Activated CD4-positive, alpha-beta memory T cell treated with anti-CD3 and anti-CD28 coated beads, Interleukin-2, amount 10 ng/mL, durations not matched to agents 7 days and 5 days (primary cell): Measurements from ENCODE around the gene GRSF1. TPM values are rescaled to one million over a fixed set of nuclear protein-coding genes. Genes with fewer than 3 reads are reported as not detected.

ENCODE experiments used
- CTCF ChIA-PET: fragments of 350-600 bp; sonication (Branson Sonifier 250); formaldehyde crosslinking; loops from one replicate; lab custom pipeline; 2021; ENCODE audit warnings: antibody characterized with exemption, inconsistent platforms; lab: Charles Lee
- POLR2A ChIA-PET: fragments of 350-600 bp; sonication (Branson Sonifier 250); formaldehyde crosslinking; loops from one replicate; lab custom pipeline; 2021; ENCODE audit warnings: antibody characterized with exemption; lab: Charles Lee
- DNase-seq: peaks from one replicate; pipeline ENCODE4 v3.0.0-alpha.2; 2020
- H3K27ac Mint-ChIP-seq: one replicate; pipeline ENCODE4 v1.8.0; 2021; ENCODE audit warnings: mild to moderate bottlenecking, mixed read lengths
- H3K27me3 Mint-ChIP-seq: one replicate; pipeline ENCODE4 v1.8.0; 2021; ENCODE audit warnings: mixed read lengths
- H3K36me3 Mint-ChIP-seq: one replicate; pipeline ENCODE4 v1.8.0; 2021; ENCODE audit warnings: low read depth, mixed read lengths
- H3K4me1 Mint-ChIP-seq: one replicate; pipeline ENCODE4 v1.8.0; 2021; ENCODE audit warnings: mixed read lengths
- H3K4me3 Mint-ChIP-seq: one replicate; pipeline ENCODE4 v1.8.0; 2021; ENCODE audit warnings: mild to moderate bottlenecking, mixed read lengths
- H3K9me3 Mint-ChIP-seq: one replicate; pipeline ENCODE4 v1.8.0; 2021; ENCODE audit warnings: mixed read lengths
- total RNA-seq, 2 experiments: library from RNA; stranded (reverse); gene quantifications; one replicate each; pipeline ENCODE4 v1.2.3, GENCODE V29; 2021

Gene GRSF1
- total RNA-seq: 10 to 100 TPM; 63.5 to 63.8 TPM

GRCh38 chr4:70839589-70840093, at the start of gene GRSF1:
GRSF1 (minus strand) TSS chr4:70839890; CDS start chr4:70839827, 63 bp downstream.
- no peaks in the 10 kb centered on the region for H3K9me3 Mint-ChIP-seq
- H3K27ac Mint-ChIP-seq: peak within 1 kb of the TSS; percentile 90
- no peaks in the 10 kb centered on the region for H3K27me3 Mint-ChIP-seq
- ChIA-PET CTCF (interaction anchor here (0.6 to 2.4 kb wide), 6 partner anchors 17 to 170 kb away, joined by 3 to 15 read pairs (median 8); partner anchors contain the start of genes MOB1B and UTP3), POLR2A (interaction anchor here (0.6 to 3.9 kb wide), 10 partner anchors 11 to 220 kb away, joined by 3 to 40 read pairs (median 19); partner anchors contain the start of genes DCK, MOB1B and UTP3)
- H3K36me3 Mint-ChIP-seq: peaks cover 17% of the 10 kb centered on the region
- peak within 1 kb of the TSS; percentile 85 for H3K4me3 Mint-ChIP-seq
- peak; percentile 95 for DNase-seq
- peaks cover 29% of the 10 kb centered on the region for H3K4me1 Mint-ChIP-seq

- no peak for DNase-seq
- ChIA-PET POLR2A (interaction anchor here (1.2 kb wide), 1 partner anchor 17 kb away, joined by 3 read pairs; the partner anchor contains the start of gene MOB1B), CTCF (no interaction called here)
- no peaks in the 10 kb centered on the region for H3K36me3 Mint-ChIP-seq
- no peaks in the 10 kb centered on the region for H3K9me3 Mint-ChIP-seq
- no peaks in the 10 kb centered on the region for H3K4me1 Mint-ChIP-seq
- peaks cover 1% of the 10 kb centered on the region for H3K27me3 Mint-ChIP-seq
- H3K27ac Mint-ChIP-seq: no peak overlapping the region
- no peak overlapping the region for H3K4me3 Mint-ChIP-seq
Observed at GRCh38 chr4:70885174-70885573, 45.5 kb upstream of the GRSF1 start.

- CTCF ChIA-PET: no interaction called here
- Mint-ChIP-seq H3K4me1 (no peaks in the 10 kb centered on the region), H3K9me3 (no peaks in the 10 kb centered on the region), H3K27ac (no peak overlapping the region), H3K27me3 (peaks cover 1% of the 10 kb centered on the region), H3K36me3 (no peaks in the 10 kb centered on the region), H3K4me3 (no peak overlapping the region)
- DNase-seq: no peak
- POLR2A ChIA-PET: no interaction called here
Observed at GRCh38 chr4:70880739-70881138, 41.0 kb upstream of the GRSF1 start.

DNA sequence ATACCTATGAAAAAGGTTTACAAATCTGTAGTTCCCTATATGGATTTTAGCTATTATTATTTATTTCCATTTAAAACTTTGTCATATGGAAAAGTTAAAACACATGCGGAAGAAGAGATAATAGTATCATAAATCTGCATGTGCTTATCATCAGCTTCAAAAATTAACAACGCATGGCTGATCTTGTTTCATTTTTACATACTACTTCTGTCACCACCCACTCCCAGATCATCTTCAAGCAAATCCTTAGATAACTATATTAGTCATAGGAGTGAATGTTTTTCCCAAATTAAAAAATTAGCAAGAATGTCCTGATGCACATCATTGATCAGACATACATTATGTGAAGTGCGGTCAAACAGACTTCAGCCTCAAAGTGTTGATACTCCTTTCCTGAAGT, 37.9 kb upstream of the GRSF1 start:
- H3K27me3 Mint-ChIP-seq: peaks cover 1% of the 10 kb centered on the region
- H3K9me3 Mint-ChIP-seq: no peaks in the 10 kb centered on the region
- no peaks in the 10 kb centered on the region for H3K4me1 Mint-ChIP-seq
- H3K36me3 Mint-ChIP-seq: no peaks in the 10 kb centered on the region
- DNase-seq: no peak
- CTCF ChIA-PET: no interaction called here
- no peak overlapping the region for H3K4me3 Mint-ChIP-seq
- POLR2A ChIA-PET: no interaction called here
- H3K27ac Mint-ChIP-seq: no peak overlapping the region

- DNase-seq: no peak
- POLR2A ChIA-PET: no interaction called here
- no peaks in the 10 kb centered on the region for H3K27me3 Mint-ChIP-seq
- H3K9me3 Mint-ChIP-seq: no peaks in the 10 kb centered on the region
- H3K27ac Mint-ChIP-seq: no peak overlapping the region
- CTCF ChIA-PET: no interaction called here
- no peak overlapping the region for H3K4me3 Mint-ChIP-seq
- no peaks in the 10 kb centered on the region for H3K36me3 Mint-ChIP-seq
- no peaks in the 10 kb centered on the region for H3K4me1 Mint-ChIP-seq
Observed at GRCh38 chr4:70874268-70875156, 34.8 kb upstream of the GRSF1 start.

DNA sequence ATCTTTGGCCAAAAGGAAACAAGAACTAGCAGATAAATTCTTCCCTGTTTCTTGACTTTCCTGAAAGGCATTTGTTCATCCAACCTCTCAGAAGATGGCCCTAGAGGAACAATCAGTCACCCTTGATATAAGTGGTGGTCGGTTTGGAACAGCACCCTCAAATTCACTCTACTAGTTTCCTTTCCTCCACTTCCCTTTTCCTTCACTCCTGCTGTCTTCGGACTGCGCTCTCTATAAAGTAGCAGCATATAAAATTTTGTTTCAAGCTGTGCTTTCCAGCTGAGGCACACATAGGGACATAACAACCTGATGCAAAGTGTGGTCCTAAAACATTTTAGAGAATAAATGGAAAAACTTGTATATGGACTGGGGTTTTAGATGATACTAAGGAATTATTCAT, 33.5 kb upstream of the GRSF1 start:
- ChIA-PET POLR2A (no interaction called here), CTCF (no interaction called here)
- H3K4me1 Mint-ChIP-seq: no peaks in the 10 kb centered on the region
- DNase-seq: no peak
- no peaks in the 10 kb centered on the region for H3K27me3 Mint-ChIP-seq
- H3K9me3 Mint-ChIP-seq: no peaks in the 10 kb centered on the region
- no peak overlapping the region for H3K27ac Mint-ChIP-seq
- H3K36me3 Mint-ChIP-seq: no peaks in the 10 kb centered on the region
- no peak overlapping the region for H3K4me3 Mint-ChIP-seq

DNA sequence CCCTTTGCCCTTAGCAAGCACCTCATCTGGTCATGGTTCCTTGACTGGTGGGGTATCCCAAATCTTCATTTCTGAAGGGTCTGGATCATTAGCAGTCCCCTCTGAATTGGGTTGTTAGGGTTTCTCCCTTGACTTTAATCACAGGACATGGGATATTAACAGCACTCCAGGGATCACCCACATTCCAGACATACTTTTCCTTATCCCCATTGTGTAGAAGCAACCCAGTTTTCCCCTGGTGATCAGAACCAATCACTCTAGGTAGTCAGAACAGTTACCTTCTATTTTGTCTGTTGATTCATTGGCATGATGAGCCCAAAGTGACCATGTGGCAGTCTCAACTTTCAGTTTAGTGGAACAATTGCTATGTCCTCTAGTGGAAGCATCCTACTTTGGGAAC, 29.1 kb upstream of the GRSF1 start:
- POLR2A ChIA-PET: no interaction called here
- Mint-ChIP-seq H3K36me3 (no peaks in the 10 kb centered on the region), H3K27ac (no peak overlapping the region), H3K4me1 (peaks cover under 1% of the 10 kb centered on the region), H3K9me3 (no peaks in the 10 kb centered on the region), H3K27me3 (no peaks in the 10 kb centered on the region), H3K4me3 (no peak overlapping the region)
- no peak for DNase-seq
- CTCF ChIA-PET: no interaction called here

DNA sequence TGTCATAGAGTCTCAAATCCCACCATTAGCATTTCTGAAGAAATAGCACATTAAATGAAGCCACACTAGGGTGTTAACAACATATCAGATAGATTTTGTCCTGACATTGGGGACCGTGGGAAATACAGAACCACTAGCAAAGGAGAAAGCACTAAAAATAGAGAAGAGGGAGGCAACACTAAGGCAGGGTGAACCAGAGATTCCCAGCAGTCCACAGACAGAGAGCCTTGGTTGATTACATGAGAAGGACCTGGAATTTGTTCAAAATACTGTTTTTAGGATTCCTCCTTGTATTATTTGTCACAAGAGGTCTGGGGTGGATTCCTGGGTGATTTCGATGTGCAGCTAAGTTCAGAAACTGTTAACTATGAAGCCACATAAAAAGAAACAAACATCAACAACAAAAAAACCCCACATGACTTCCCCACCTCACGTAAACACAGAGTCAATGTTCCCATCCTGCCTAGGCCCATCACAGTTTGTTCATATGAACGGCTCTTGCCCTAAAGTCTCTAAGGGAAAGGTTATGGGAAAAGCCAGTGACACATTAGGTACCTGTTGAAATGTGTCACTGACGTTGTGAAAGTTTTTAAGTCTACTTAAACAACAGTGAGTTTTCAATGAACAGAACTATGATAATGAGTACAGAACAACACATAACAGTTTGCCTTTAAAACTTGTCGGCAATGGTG, 23.6 kb upstream of the GRSF1 start:
- Mint-ChIP-seq H3K27ac (no peak overlapping the region), H3K9me3 (no peaks in the 10 kb centered on the region), H3K4me1 (peaks cover 9% of the 10 kb centered on the region), H3K36me3 (no peaks in the 10 kb centered on the region), H3K4me3 (no peak overlapping the region), H3K27me3 (no peaks in the 10 kb centered on the region)
- POLR2A ChIA-PET: no interaction called here
- DNase-seq: no peak
- CTCF ChIA-PET: no interaction called here

- CTCF ChIA-PET: no interaction called here
Observed at GRCh38 chr4:70859066-70859465, 19.4 kb upstream of the GRSF1 start.

GRCh38 chr4:70858454-70858853, 18.8 kb upstream of the GRSF1 start:
- no peaks in the 10 kb centered on the region for H3K9me3 Mint-ChIP-seq
- ChIA-PET POLR2A (no interaction called here), CTCF (no interaction called here)
- H3K4me1 Mint-ChIP-seq: peaks cover 6% of the 10 kb centered on the region
- H3K36me3 Mint-ChIP-seq: no peaks in the 10 kb centered on the region
- DNase-seq: no peak
- H3K27me3 Mint-ChIP-seq: no peaks in the 10 kb centered on the region
- no peak overlapping the region for H3K4me3 Mint-ChIP-seq
- H3K27ac Mint-ChIP-seq: no peak overlapping the region

More at GRCh38 chr4:70859066-70859465, 19.4 kb upstream of the GRSF1 start:
- no peaks in the 10 kb centered on the region for H3K36me3 Mint-ChIP-seq
- H3K4me1 Mint-ChIP-seq: peaks cover 9% of the 10 kb centered on the region
- POLR2A ChIA-PET: no interaction called here
- no peaks in the 10 kb centered on the region for H3K27me3 Mint-ChIP-seq
- H3K27ac Mint-ChIP-seq: no peak overlapping the region
- DNase-seq: no peak
- H3K9me3 Mint-ChIP-seq: no peaks in the 10 kb centered on the region
- H3K4me3 Mint-ChIP-seq: no peak overlapping the region

GRCh38 chr4:70855464-70855863, 15.8 kb upstream of the GRSF1 start:
- ChIA-PET POLR2A (no interaction called here), CTCF (no interaction called here)
- H3K4me1 Mint-ChIP-seq: no peaks in the 10 kb centered on the region
- H3K9me3 Mint-ChIP-seq: no peaks in the 10 kb centered on the region
- H3K27ac Mint-ChIP-seq: no peak overlapping the region
- H3K36me3 Mint-ChIP-seq: no peaks in the 10 kb centered on the region
- no peaks in the 10 kb centered on the region for H3K27me3 Mint-ChIP-seq
- no peak for DNase-seq
- H3K4me3 Mint-ChIP-seq: no peak overlapping the region

- POLR2A ChIA-PET: no interaction called here
- H3K4me3 Mint-ChIP-seq: no peak overlapping the region
- no peaks in the 10 kb centered on the region for H3K9me3 Mint-ChIP-seq
- CTCF ChIA-PET: no interaction called here
- DNase-seq: no peak
- no peaks in the 10 kb centered on the region for H3K36me3 Mint-ChIP-seq
- H3K4me1 Mint-ChIP-seq: no peaks in the 10 kb centered on the region
- H3K27me3 Mint-ChIP-seq: no peaks in the 10 kb centered on the region
- no peak overlapping the region for H3K27ac Mint-ChIP-seq
Observed at GRCh38 chr4:70849291-70849690, 9.6 kb upstream of the GRSF1 start.

GRCh38 chr4:70844180-70844579, 4.5 kb upstream of the GRSF1 start:
- no peak overlapping the region for H3K4me3 Mint-ChIP-seq

More at GRCh38 chr4:70844180-70844579, 4.5 kb upstream of the GRSF1 start:
- H3K9me3 Mint-ChIP-seq: no peaks in the 10 kb centered on the region
- no peak overlapping the region for H3K27ac Mint-ChIP-seq
- DNase-seq: no peak
- H3K36me3 Mint-ChIP-seq: no peaks in the 10 kb centered on the region
- no peaks in the 10 kb centered on the region for H3K27me3 Mint-ChIP-seq
- H3K4me1 Mint-ChIP-seq: peaks cover 6% of the 10 kb centered on the region
- CTCF ChIA-PET: no interaction called here
- POLR2A ChIA-PET: no interaction called here
